Upper lobe of right lung (tissue), 1 donor: ENCODE data around the gene TMED7. TPM values are rescaled to one million over a fixed set of nuclear protein-coding genes. Genes with fewer than 3 reads are reported as not detected.

Source experiments
- ATAC-seq: fragments of 200-7000 bp; cut with Tn5 transposase; one replicate; pipeline ENCODE4 v1.9.1; 2020; ENCODE audit warnings: mild to moderate bottlenecking, moderate library complexity
- DNase-seq: peaks from one replicate; pipeline ENCODE4 v3.0.0-alpha.2; 2020
- H3K27ac ChIP-seq: fragments of 200-600 bp; one replicate; pipeline ENCODE4 v1.8.0; 2022
- H3K27me3 ChIP-seq: fragments of 200-600 bp; one replicate; pipeline ENCODE4 v1.8.0; 2022; ENCODE audit warnings: mild to moderate bottlenecking
- H3K36me3 ChIP-seq: fragments of 200-600 bp; one replicate; pipeline ENCODE4 v1.8.0; 2022
- H3K4me1 ChIP-seq: fragments of 200-600 bp; one replicate; pipeline ENCODE4 v1.8.0; 2022
- H3K4me3 ChIP-seq: fragments of 200-600 bp; one replicate; pipeline ENCODE4 v1.8.0; 2022; ENCODE audit warnings: mild to moderate bottlenecking
- H3K9me3 ChIP-seq: fragments of 200-600 bp; one replicate; pipeline ENCODE4 v1.8.0; 2022
- intact Hi-C: fragments of 100-400 bp; cut with DNase I; formaldehyde crosslinking; loops from one replicate; pipeline ENCODE4 v1.11.0; 2022
- total RNA-seq: library from RNA; stranded (reverse); fragmentation: NEBNext Ultra II Directional; extraction: Animal tissue kit (Norgen Biotek cat#: 25700); gene quantifications from one replicate; pipeline ENCODE4 v1.2.1, GENCODE V29; 2021
- TF ChIP-seq, protein P1 (sequence below): fragments of 200-600 bp; IDR thresholded peaks from one replicate; pipeline ENCODE4 v1.8.0; 2022; ENCODE audit warnings: antibody characterized with exemption
- donor health status: DM: no; HTN: yes; CAD: no; lungs with severe emphysema.

The TMED7 gene
- total RNA-seq, 1 donor from 2014 or later = 93.5 TPM

DNA sequence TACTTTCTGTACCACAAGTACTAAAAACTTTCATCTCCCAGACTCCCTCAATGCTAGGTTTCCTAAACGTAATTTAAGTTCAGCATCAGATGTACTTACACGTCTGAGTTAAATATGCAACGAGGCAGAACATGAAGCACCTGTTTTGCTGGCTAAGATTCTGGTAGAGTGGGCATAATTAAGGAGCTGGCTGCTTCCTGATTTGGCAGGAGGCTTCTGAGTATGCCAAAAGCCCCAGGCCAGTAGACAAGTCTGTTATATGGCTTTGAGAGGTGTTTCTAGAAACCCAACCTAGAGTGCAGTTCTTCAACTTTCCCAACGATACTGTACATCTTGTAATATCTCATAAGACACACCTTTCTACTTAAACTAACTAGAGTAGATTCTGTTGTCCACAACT, 37.2 kb downstream of the TMED7 start:
- TF ChIP-seq, protein P1, sequence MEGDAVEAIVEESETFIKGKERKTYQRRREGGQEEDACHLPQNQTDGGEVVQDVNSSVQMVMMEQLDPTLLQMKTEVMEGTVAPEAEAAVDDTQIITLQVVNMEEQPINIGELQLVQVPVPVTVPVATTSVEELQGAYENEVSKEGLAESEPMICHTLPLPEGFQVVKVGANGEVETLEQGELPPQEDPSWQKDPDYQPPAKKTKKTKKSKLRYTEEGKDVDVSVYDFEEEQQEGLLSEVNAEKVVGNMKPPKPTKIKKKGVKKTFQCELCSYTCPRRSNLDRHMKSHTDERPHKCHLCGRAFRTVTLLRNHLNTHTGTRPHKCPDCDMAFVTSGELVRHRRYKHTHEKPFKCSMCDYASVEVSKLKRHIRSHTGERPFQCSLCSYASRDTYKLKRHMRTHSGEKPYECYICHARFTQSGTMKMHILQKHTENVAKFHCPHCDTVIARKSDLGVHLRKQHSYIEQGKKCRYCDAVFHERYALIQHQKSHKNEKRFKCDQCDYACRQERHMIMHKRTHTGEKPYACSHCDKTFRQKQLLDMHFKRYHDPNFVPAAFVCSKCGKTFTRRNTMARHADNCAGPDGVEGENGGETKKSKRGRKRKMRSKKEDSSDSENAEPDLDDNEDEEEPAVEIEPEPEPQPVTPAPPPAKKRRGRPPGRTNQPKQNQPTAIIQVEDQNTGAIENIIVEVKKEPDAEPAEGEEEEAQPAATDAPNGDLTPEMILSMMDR = no peak
- H3K4me3 ChIP-seq = no peak overlapping the region
- H3K27ac ChIP-seq = no peak overlapping the region
- ATAC-seq = no peak
- H3K36me3 ChIP-seq = no peaks in the 10 kb centered on the region
- no peak for DNase-seq
- H3K27me3 ChIP-seq = no peaks in the 10 kb centered on the region
- intact Hi-C loops = no loop called here
- H3K4me1 ChIP-seq = no peaks in the 10 kb centered on the region
- H3K9me3 ChIP-seq = no peaks in the 10 kb centered on the region

GRCh38 chr5:115586525-115587146, 39.2 kb downstream of the TMED7 start:
- TF ChIP-seq, protein P1 = peak; percentile 61
- H3K27me3 ChIP-seq = no peaks in the 10 kb centered on the region
- no peak for DNase-seq
- no peaks in the 10 kb centered on the region for H3K36me3 ChIP-seq
- H3K9me3 ChIP-seq = no peaks in the 10 kb centered on the region
- no peaks in the 10 kb centered on the region for H3K4me1 ChIP-seq
- ATAC-seq = peak; percentile 52
- no peak overlapping the region for H3K27ac ChIP-seq
- intact Hi-C loops = no loop called here
- H3K4me3 ChIP-seq = no peak overlapping the region

DNA sequence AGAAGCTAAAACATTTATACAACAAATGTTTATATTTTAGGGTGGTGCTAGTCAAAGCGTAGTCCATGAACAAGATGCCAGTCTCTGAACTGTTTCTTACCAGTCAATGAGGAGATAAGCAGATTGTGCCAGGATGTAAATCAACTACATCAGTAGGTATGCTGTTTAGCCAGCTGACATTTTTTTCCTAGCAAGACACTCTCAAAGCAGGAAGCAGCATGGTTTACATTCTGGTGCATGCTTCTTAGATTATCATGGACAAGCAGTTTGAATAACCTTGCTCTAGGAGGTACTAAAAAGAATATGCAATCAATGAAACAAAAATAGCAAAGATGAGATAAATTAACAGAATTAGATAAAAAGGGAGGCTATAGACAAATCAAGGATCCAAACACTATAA, 40.6 kb downstream of the TMED7 start:
- intact Hi-C loops = no loop called here
- ATAC-seq = no peak
- TF ChIP-seq, protein P1 = no peak
- no peaks in the 10 kb centered on the region for H3K27me3 ChIP-seq
- H3K9me3 ChIP-seq = no peaks in the 10 kb centered on the region
- H3K36me3 ChIP-seq = no peaks in the 10 kb centered on the region
- no peak overlapping the region for H3K27ac ChIP-seq
- no peak for DNase-seq
- H3K4me3 ChIP-seq = no peak overlapping the region
- no peaks in the 10 kb centered on the region for H3K4me1 ChIP-seq

- ATAC-seq (no peak), DNase-seq (no peak)
- no peaks in the 10 kb centered on the region for H3K4me1 ChIP-seq
- intact Hi-C loops = no loop called here
- TF ChIP-seq, protein P1 = no peak
- H3K27me3 ChIP-seq = no peaks in the 10 kb centered on the region
- no peaks in the 10 kb centered on the region for H3K9me3 ChIP-seq
- no peak overlapping the region for H3K4me3 ChIP-seq
- no peaks in the 10 kb centered on the region for H3K36me3 ChIP-seq
- no peak overlapping the region for H3K27ac ChIP-seq
These were observed 41.3 kb downstream of the TMED7 start for GRCh38 chr5:115584501-115584900.

- H3K9me3 ChIP-seq = no peaks in the 10 kb centered on the region
- no peaks in the 10 kb centered on the region for H3K36me3 ChIP-seq
- H3K27ac ChIP-seq = no peak overlapping the region
- TF ChIP-seq, protein P1 = no peak
- H3K4me1 ChIP-seq = no peaks in the 10 kb centered on the region
- H3K4me3 ChIP-seq = no peak overlapping the region
- no peaks in the 10 kb centered on the region for H3K27me3 ChIP-seq
- DNase-seq (no peak), ATAC-seq (no peak)
- intact Hi-C loops = no loop called here
These were observed 42.4 kb downstream of the TMED7 start for GRCh38 chr5:115583474-115583873.

DNA sequence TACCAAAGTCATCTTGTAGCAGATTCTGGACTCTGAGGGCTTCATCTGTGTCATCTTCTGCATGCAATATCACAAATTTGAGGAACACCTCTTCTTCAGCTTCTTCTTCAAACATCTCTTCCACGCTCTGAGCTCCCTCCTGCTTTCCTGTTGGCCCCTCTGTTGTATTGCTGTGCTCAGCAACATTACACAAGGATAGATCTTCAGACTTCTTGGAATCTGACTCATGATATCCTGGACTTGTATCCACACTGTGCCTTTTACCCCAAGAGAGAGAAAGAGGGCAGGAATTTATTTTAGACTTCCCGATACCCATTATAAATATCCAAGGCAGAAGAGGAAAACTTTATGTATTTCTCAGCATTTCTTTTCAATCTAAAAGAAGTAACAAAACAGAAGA, 44.9 kb downstream of the TMED7 start:
- no peak for ATAC-seq
- intact Hi-C loops = no loop called here
- DNase-seq = no peak
- Histone ChIP-seq H3K4me3 (no peak overlapping the region), H3K9me3 (no peaks in the 10 kb centered on the region), H3K27me3 (no peaks in the 10 kb centered on the region), H3K27ac (no peak overlapping the region), H3K4me1 (no peaks in the 10 kb centered on the region), H3K36me3 (no peaks in the 10 kb centered on the region)
- TF ChIP-seq, protein P1 = no peak
